ENCODE results near the gene AANAT. TPM values are rescaled to one million over a fixed set of nuclear protein-coding genes. Genes with fewer than 3 reads are reported as not detected.
A peak's percentile ranks its signal among the peaks of the same experiment; 100 is the strongest.

AANAT gene
- total and polyA plus RNA-seq, 12 donors = 0.30 to 0.40 TPM; not detected in 10

GRCh38 chr17:76473541-76473985, 6.2 kb downstream of the AANAT start:
- TF ChIP-seq, protein P1, sequence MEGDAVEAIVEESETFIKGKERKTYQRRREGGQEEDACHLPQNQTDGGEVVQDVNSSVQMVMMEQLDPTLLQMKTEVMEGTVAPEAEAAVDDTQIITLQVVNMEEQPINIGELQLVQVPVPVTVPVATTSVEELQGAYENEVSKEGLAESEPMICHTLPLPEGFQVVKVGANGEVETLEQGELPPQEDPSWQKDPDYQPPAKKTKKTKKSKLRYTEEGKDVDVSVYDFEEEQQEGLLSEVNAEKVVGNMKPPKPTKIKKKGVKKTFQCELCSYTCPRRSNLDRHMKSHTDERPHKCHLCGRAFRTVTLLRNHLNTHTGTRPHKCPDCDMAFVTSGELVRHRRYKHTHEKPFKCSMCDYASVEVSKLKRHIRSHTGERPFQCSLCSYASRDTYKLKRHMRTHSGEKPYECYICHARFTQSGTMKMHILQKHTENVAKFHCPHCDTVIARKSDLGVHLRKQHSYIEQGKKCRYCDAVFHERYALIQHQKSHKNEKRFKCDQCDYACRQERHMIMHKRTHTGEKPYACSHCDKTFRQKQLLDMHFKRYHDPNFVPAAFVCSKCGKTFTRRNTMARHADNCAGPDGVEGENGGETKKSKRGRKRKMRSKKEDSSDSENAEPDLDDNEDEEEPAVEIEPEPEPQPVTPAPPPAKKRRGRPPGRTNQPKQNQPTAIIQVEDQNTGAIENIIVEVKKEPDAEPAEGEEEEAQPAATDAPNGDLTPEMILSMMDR (IDR thresholded peaks at IDR 0.05) = peak in 1 of 6 experiments; percentile 18
- TF ChIP-seq POLR2A (IDR thresholded peaks at IDR 0.05) = no peak
- Histone ChIP-seq H3K4me1 (replicated peaks in 1 of 2) (no peaks in the 10 kb centered on the region), H3K36me3 (replicated peaks in 1 of 2) (peaks cover 0 to 7% of the 10 kb centered on the region in 2 donors), H3K27me3 (no peaks in the 10 kb centered on the region), H3K4me3 (no peak overlapping the region), H3K27ac (no peak overlapping the region), H3K9me3 (replicated peaks in 1 of 3) (no peaks in the 10 kb centered on the region)
- intact Hi-C loops (cut with DNase I) = no loop called here
- no peak for DNase-seq
- 82 to 85% (median 83%) methylated on average over 2 to 18 of the region's 18 CpGs for WGBS, 4 donors

GRCh38 chr17:76474238-76474637, 6.8 kb downstream of the AANAT start:
- H3K9me3 ChIP-seq (replicated peaks in 1 of 3) = no peaks in the 10 kb centered on the region
- DNase-seq = no peak
- peaks cover 0 to 7% of the 10 kb centered on the region in 2 donors for H3K36me3 ChIP-seq (replicated peaks in 1 of 2)

DNA sequence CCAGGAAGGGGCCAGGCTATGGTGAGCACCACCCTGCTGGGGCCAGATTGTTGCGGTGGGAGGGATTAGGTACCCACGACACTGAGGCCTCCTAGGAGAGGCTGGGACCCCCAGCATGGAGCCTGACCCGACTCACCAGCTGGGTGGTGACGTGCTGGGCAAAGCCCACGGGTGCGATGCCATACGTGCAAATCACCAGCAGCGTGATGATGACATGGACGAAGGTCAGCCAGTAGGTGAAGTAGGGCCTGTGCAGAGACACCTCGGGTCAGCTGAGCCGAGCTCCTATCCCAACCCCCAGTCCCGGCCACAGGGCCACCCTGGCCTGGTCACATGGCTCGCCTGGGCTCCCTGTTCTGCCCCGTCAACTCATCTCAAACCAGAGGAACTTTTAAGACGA, 7.5 kb downstream of the AANAT start:
- no peaks in the 10 kb centered on the region for H3K4me1 ChIP-seq (replicated peaks in 1 of 2)
- no peak overlapping the region for H3K27ac ChIP-seq
- no peak overlapping the region for H3K4me3 ChIP-seq
- DNase-seq = no peak
- intact Hi-C loops (cut with DNase I) = no loop called here
- H3K36me3 ChIP-seq (replicated peaks in 1 of 2) = peaks cover 0 to 7% of the 10 kb centered on the region in 2 donors
- no peaks in the 10 kb centered on the region for H3K27me3 ChIP-seq
- no peaks in the 10 kb centered on the region for H3K9me3 ChIP-seq (replicated peaks in 1 of 3)
- TF ChIP-seq, protein P1 (IDR thresholded peaks at IDR 0.05) = no peak
- no peak for TF ChIP-seq POLR2A (IDR thresholded peaks at IDR 0.05)
- WGBS, 4 donors = 91 to 94% (median 93%) methylated on average over 12 to 15 of the region's 15 CpGs

More at GRCh38 chr17:76474238-76474637, 6.8 kb downstream of the AANAT start:
- Histone ChIP-seq H3K27me3 (no peaks in the 10 kb centered on the region), H3K4me1 (replicated peaks in 1 of 2) (no peaks in the 10 kb centered on the region), H3K4me3 (no peak overlapping the region), H3K27ac (no peak overlapping the region)
- TF ChIP-seq POLR2A (IDR thresholded peaks at IDR 0.05) = no peak
- TF ChIP-seq, protein P1 (IDR thresholded peaks at IDR 0.05) = no peak
- WGBS, 4 donors = 93 to 96% (median 94%) methylated on average over 7 to 14 of the region's 14 CpGs; no CpG with 5 or more reads in 1 of the 4 donors
- intact Hi-C loops (cut with DNase I) = no loop called here

DNA sequence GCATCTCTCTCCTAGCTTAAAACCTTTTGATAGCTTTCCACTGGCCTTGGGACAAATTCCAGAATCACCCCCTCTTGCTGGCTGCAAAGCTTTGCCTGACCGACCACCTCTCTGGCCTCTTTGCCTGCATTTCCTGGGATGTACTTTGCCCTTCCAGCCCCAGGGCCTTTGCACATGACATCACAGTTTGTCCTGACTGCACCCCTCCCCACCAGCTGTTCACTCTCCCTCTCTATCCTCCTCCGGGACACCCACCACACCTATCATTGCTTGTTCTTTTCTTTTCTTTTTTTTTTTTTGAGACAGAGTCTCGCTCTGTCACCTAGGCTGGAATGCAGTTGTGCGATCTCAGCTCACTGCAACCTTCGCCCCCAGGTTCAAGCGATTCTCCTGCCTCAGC, 7.9 kb downstream of the AANAT start:
- WGBS, 4 donors = 92 to 94% (median 93%) methylated on average over 6 of the region's 6 CpGs
- peaks cover 0 to 7% of the 10 kb centered on the region in 2 donors for H3K36me3 ChIP-seq (replicated peaks in 1 of 2)
- H3K27me3 ChIP-seq = no peaks in the 10 kb centered on the region
- H3K9me3 ChIP-seq (replicated peaks in 1 of 3) = no peaks in the 10 kb centered on the region
- DNase-seq = no peak
- no peaks in the 10 kb centered on the region for H3K4me1 ChIP-seq (replicated peaks in 1 of 2)
- no peak for TF ChIP-seq POLR2A (IDR thresholded peaks at IDR 0.05)
- TF ChIP-seq, protein P1 (IDR thresholded peaks at IDR 0.05) = no peak
- no peak overlapping the region for H3K27ac ChIP-seq
- H3K4me3 ChIP-seq = no peak overlapping the region
- intact Hi-C loops (cut with DNase I) = no loop called here

Data from adrenal gland (tissue), 12 donors.